HEK293 (cell line): ENCODE results near the gene C12orf42.
"Not testable (repeated sequence)": the region's sequence is repeated elsewhere in the genome, so short reads cannot be mapped to it uniquely, and the experiment has no call there.

Source experiments
- CTCF ChIA-PET: fragments of 350-600 bp; formaldehyde crosslinking; extraction: SDS; loops from one replicate; lab custom pipeline; 2021; ENCODE audit warnings: antibody characterized with exemption; lab: Yijun Ruan, JAX
- POLR2A ChIA-PET: fragments of 300-600 bp; formaldehyde crosslinking; extraction: SDS; loops from one replicate; lab custom pipeline; 2020; ENCODE audit warnings: antibody characterized with exemption, inconsistent platforms; lab: Yijun Ruan, JAX
- H3K27ac ChIP-seq: fragments of 200-500 bp; sonication (Bioruptor generic); 2 replicates; pipeline ENCODE4 v1.5.1; 2014; ENCODE audit warnings: low read depth, low read length, control low read depth, inconsistent platforms; ENCODE audit errors: extremely low read depth
- H3K36me3 ChIP-seq, 2 experiments: fragments of 200-500 bp in 1 of 2; sonication (Bioruptor generic) in 1 of 2; 1 replicate in 1 of 2; 2 replicates in 1 of 2; pipeline ENCODE4 v1.5.1; 2014 to 2017; ENCODE audit warnings: inconsistent platforms in 2 of 2, low read length in 2 of 2; ENCODE audit not compliant: control insufficient read depth in 2 of 2, insufficient read depth in 1 of 2
- H3K4me1 ChIP-seq: fragments of 200-500 bp; sonication (Bioruptor generic); 2 replicates; pipeline ENCODE4 v1.5.1; 2014; ENCODE audit warnings: mild to moderate bottlenecking, low read length, inconsistent platforms; ENCODE audit not compliant: control insufficient read depth, insufficient read depth
- H3K4me3 ChIP-seq: 2 replicates; pipeline ENCODE4 v1.5.1; 2011; ENCODE audit warnings: low read depth, mild to moderate bottlenecking, control low read depth, low read length, moderate library complexity
- H3K9me3 ChIP-seq: fragments of 200-500 bp; sonication (Bioruptor generic); 2 replicates; pipeline ENCODE4 v1.5.1; 2014; ENCODE audit warnings: low read depth, low read length, inconsistent platforms; ENCODE audit not compliant: control insufficient read depth, insufficient read depth
- GLIS1 ChIP-seq: fragments of 450-650 bp; formaldehyde crosslinking; IDR thresholded peaks from 2 replicates; pipeline ENCODE4 v1.5.1; 2016; ENCODE audit warnings: missing biosample characterization, missing genetic modification characterization
- SALL2 ChIP-seq: fragments of 450-650 bp; formaldehyde crosslinking; IDR thresholded peaks from 2 replicates; pipeline ENCODE4 v1.5.0; 2017; ENCODE audit warnings: missing biosample characterization, mild to moderate bottlenecking, missing genetic modification characterization, borderline replicate concordance
- SCRT1 ChIP-seq: fragments of 450-650 bp; formaldehyde crosslinking; IDR thresholded peaks from 2 replicates; pipeline ENCODE4 v1.5.1; 2016; ENCODE audit warnings: missing biosample characterization, missing genetic modification characterization, borderline replicate concordance
- SETDB1 ChIP-seq: IDR thresholded peaks from one replicate; pipeline ENCODE4 v1.6.1; 2017; ENCODE audit warnings: mild to moderate bottlenecking, low read length, moderate library complexity, mixed read lengths; ENCODE audit not compliant: insufficient read length
- TCF7L2 ChIP-seq: IDR thresholded peaks from 2 replicates; pipeline ENCODE4 v1.6.1; 2011; ENCODE audit warnings: low read depth, mild to moderate bottlenecking, inconsistent platforms, low read length, moderate library complexity, borderline replicate concordance
- YY2 ChIP-seq: fragments of 450-650 bp; formaldehyde crosslinking; IDR thresholded peaks from 2 replicates; pipeline ENCODE4 v1.5.1; 2016; ENCODE audit warnings: missing biosample characterization, missing genetic modification characterization
- ZIC2 ChIP-seq: fragments of 450-650 bp; formaldehyde crosslinking; IDR thresholded peaks from 2 replicates; pipeline ENCODE4 v1.5.1; 2016; ENCODE audit warnings: missing biosample characterization, missing genetic modification characterization
- ZNF146 ChIP-seq: fragments of 450-650 bp; formaldehyde crosslinking; IDR thresholded peaks from 2 replicates; pipeline ENCODE4 v1.5.1; 2016; ENCODE audit warnings: missing biosample characterization, missing genetic modification characterization
- ZNF302 ChIP-seq: fragments of 450-650 bp; formaldehyde crosslinking; IDR thresholded peaks from 2 replicates; pipeline ENCODE4 v1.5.1; 2016; ENCODE audit warnings: missing biosample characterization, missing genetic modification characterization, low read depth
- ZNF311 ChIP-seq: fragments of 450-650 bp; formaldehyde crosslinking; IDR thresholded peaks from 2 replicates; pipeline ENCODE4 v1.5.1; 2017; ENCODE audit warnings: missing biosample characterization, missing genetic modification characterization, borderline replicate concordance
- ZNF488 ChIP-seq: fragments of 450-650 bp; formaldehyde crosslinking; IDR thresholded peaks from 2 replicates; pipeline ENCODE4 v1.5.1; 2016; ENCODE audit warnings: missing biosample characterization, missing genetic modification characterization
- ZNF501 ChIP-seq: fragments of 450-650 bp; formaldehyde crosslinking; IDR thresholded peaks from 2 replicates; pipeline ENCODE4 v1.5.1; 2016; ENCODE audit warnings: missing biosample characterization, missing genetic modification characterization
- ZNF521 ChIP-seq: fragments of 450-650 bp; formaldehyde crosslinking; IDR thresholded peaks from 2 replicates; pipeline ENCODE4 v1.5.1; 2017; ENCODE audit warnings: missing biosample characterization, mild to moderate bottlenecking, missing genetic modification characterization
- ZNF548 ChIP-seq: fragments of 450-650 bp; formaldehyde crosslinking; IDR thresholded peaks from 2 replicates; pipeline ENCODE4 v1.5.1; 2016; ENCODE audit warnings: missing biosample characterization, missing genetic modification characterization
- ZSCAN30 ChIP-seq: fragments of 450-650 bp; IDR thresholded peaks from 2 replicates; pipeline ENCODE4 v1.5.1; 2018; ENCODE audit warnings: missing biosample characterization, mild to moderate bottlenecking, missing genetic modification characterization, moderate library complexity
- TF ChIP-seq, protein P1 (sequence below): fragments of 450-650 bp; formaldehyde crosslinking; IDR thresholded peaks from 2 replicates; pipeline ENCODE4 v1.5.1; 2017; ENCODE audit warnings: missing biosample characterization, missing genetic modification characterization
- TF ChIP-seq, protein P2 (sequence below): fragments of 450-650 bp; formaldehyde crosslinking; IDR thresholded peaks from 2 replicates; pipeline ENCODE4 v1.5.1; 2016; ENCODE audit warnings: missing biosample characterization, missing genetic modification characterization

C12orf42 gene

GRCh38 chr12:103442182-103442555, 53.6 kb downstream of the C12orf42 start:
- POLR2A ChIA-PET = no interaction called here
- no peaks in the 10 kb centered on the region for H3K36me3 ChIP-seq
- no peaks in the 10 kb centered on the region for H3K9me3 ChIP-seq
- no peaks in the 10 kb centered on the region for H3K4me1 ChIP-seq
- H3K27ac ChIP-seq = no peak overlapping the region
- CTCF ChIA-PET = no interaction called here
- TF ChIP-seq ZNF521 (tag by site-specific recombination) (no peak), SALL2 (tag by site-specific recombination) (no peak), ZNF548 (tag by site-specific recombination) (no peak), ZNF488 (tag by site-specific recombination) (no peak), TCF7L2 (no peak), ZSCAN30 (tag by site-specific recombination) (no peak), ZNF302 (tag by site-specific recombination) (no peak), ZNF146 (tag by site-specific recombination) (no peak), YY2 (no peak), ZNF501 (tag by site-specific recombination) (no peak), ZNF311 (tag by site-specific recombination) (no peak), SCRT1 (tag by site-specific recombination) (no peak)
- TF ChIP-seq, protein P1, sequence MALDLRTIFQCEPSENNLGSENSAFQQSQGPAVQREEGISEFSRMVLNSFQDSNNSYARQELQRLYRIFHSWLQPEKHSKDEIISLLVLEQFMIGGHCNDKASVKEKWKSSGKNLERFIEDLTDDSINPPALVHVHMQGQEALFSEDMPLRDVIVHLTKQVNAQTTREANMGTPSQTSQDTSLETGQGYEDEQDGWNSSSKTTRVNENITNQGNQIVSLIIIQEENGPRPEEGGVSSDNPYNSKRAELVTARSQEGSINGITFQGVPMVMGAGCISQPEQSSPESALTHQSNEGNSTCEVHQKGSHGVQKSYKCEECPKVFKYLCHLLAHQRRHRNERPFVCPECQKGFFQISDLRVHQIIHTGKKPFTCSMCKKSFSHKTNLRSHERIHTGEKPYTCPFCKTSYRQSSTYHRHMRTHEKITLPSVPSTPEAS (tag by site-specific recombination) = no peak
- TF ChIP-seq, protein P2, sequence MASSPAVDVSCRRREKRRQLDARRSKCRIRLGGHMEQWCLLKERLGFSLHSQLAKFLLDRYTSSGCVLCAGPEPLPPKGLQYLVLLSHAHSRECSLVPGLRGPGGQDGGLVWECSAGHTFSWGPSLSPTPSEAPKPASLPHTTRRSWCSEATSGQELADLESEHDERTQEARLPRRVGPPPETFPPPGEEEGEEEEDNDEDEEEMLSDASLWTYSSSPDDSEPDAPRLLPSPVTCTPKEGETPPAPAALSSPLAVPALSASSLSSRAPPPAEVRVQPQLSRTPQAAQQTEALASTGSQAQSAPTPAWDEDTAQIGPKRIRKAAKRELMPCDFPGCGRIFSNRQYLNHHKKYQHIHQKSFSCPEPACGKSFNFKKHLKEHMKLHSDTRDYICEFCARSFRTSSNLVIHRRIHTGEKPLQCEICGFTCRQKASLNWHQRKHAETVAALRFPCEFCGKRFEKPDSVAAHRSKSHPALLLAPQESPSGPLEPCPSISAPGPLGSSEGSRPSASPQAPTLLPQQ = no peak
- H3K4me3 ChIP-seq = no peak overlapping the region

DNA sequence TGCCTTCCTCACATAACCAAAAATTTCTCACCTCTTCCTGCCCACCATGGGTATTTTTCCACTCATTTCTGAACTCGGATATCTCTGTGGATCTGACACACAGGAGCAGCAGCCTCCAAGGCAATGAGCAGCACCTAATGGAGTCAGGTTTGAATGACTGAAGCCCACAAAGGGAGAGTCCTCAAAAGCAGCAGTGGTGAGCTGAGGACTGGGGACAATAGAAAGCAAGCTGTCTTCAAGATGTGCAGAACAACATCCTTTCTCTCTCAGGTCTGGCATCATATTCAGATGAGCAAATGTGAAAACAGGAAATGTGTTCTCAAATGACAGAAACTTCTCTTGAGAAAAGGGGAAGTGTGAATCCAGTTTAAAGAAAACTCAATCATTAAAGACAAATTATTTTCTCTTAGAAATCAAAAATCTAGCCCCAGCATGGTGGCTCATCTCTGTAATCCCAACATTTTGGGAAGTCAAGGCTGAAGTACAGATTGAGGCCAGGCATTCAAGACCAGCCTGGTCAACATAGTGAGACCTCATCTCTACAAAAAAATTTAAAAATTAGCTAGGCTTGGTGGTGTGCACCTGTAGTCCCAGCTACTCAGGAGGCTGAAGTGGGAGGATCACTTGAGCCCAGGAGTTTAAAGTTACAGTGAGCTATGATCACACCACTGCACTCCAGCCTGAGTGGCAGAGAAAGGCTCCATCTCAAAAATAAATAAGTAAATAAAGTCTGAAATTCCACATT, 54.2 kb downstream of the C12orf42 start:
- H3K36me3 ChIP-seq = no peaks in the 10 kb centered on the region
- CTCF ChIA-PET = no interaction called here
- TF ChIP-seq ZNF501 (tag by site-specific recombination) (no peak), ZIC2 (tag by site-specific recombination) (no peak)
- no peaks in the 10 kb centered on the region for H3K9me3 ChIP-seq
- H3K4me1 ChIP-seq = no peaks in the 10 kb centered on the region
- POLR2A ChIA-PET = no interaction called here
- H3K27ac ChIP-seq = no peak overlapping the region
- H3K4me3 ChIP-seq = no peak overlapping the region

DNA sequence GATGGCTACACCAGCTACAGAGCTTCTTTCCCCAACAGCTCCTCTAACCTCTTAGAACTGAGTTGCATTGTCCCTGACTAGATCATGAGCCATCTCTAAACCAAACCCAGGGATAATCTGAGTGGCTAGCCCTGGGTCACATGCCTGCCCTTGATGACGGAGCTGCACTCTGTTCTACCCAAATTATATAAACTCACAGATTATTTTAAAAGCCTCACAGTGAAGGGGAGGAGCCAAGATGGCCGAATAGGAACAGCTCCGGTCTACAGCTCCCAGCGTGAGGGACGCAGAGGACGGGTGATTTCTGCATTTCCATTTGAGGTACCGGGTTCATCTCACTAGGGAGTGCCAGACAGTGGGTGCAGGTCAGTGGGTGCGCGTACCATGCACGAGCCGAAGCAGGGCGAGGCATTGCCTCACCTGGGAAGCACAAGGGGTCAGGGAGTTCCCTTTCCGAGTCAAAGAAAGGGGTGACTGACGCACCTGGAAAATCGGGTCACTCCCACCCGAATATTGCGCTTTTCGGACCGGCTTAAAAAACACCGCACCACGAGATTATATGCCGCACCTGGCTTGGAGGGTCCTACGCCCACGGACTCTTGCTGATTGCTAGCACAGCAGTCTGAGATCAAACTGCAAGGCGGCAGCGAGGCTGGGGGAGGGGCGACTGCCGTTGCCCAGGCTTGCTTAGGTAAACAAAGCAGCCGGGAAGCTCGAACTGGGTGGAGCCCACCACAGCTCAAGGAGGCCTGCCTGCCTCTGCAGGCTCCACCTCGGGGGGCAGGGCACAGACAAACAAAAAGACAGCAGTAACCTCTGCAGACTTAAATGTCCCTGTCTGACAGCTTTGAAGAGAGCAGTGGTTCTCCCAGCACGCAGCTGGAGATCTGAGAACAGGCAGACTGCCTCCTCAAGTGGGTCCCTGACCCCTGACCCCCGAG, 61.3 kb downstream of the C12orf42 start:
- TF ChIP-seq SETDB1 = peak; percentile 73
- TF ChIP-seq ZIC2 (tag by site-specific recombination) = peak; percentile 21; the same call in 1 of the 2 replicates
- TF ChIP-seq GLIS1 = 0 out of 2 replicates have a peak, but pooled peaks have one; percentile 19
- TF ChIP-seq, all 188 proteins: peak for 3; not testable (repeated sequence) for 185
- H3K27ac ChIP-seq, H3K36me3 ChIP-seq, CTCF ChIA-PET, POLR2A ChIA-PET, H3K9me3 ChIP-seq, H3K4me1 ChIP-seq, H3K4me3 ChIP-seq: not testable (repeated sequence)
